ENCODE measurements around the gene ITM2B.

Gene ITM2B

GRCh38 chr13:48220592-48220980 is 12.4 kb upstream of the ITM2B start:
- TF ChIP-seq GATA2 (IDR thresholded peaks at IDR 0.05; ENCODE audit: low read depth, low read length) (no peak), GATA3 (IDR thresholded peaks at IDR 0.05; ENCODE audit: low read depth, low read length) (no peak)

DNA sequence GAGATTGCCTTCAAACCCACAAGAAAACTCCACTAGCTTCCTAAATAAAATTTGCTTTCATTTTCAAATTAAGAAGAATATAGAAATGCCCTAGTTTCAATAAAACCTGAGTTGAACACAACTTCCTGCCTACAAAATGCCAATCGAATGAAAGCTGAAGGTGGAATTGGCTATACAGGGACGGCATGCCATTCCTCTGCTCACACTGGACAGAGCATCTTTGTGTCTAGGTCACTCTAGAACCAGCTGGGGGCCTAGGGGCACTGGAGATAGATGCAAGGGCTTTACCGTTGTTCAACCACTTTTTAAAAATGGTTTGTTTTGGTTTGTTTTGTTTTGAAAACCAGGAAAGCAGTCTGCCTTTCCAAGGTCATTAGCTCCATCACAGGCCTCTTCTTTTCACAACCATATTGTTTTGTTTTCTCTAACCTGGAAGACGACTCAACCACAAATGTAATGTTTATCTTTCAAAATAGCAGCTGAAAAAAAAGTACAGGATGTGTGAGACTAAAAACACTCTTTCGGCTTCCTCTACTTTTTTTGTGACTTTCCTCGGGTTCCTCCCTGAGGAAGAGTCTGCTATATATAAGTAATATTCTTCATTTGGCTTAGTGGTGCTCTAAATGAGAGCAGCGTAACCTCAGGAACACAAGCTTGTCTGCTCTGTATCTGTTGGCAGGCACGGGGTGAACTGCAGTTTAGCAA is 11.9 kb upstream of the ITM2B start:
- TF ChIP-seq GATA3 (IDR thresholded peaks at IDR 0.05; ENCODE audit: low read depth, low read length) (no peak), GATA2 (IDR thresholded peaks at IDR 0.05; ENCODE audit: low read depth, low read length) (no peak)

- TF ChIP-seq GATA3 (IDR thresholded peaks at IDR 0.05; ENCODE audit: low read depth, low read length) (no peak), GATA2 (IDR thresholded peaks at IDR 0.05; ENCODE audit: low read depth, low read length) (no peak)
Measured at GRCh38 chr13:48221686-48222187, 11.3 kb upstream of the ITM2B start.

GRCh38 chr13:48222358-48223301 is 10.4 kb upstream of the ITM2B start:
- TF ChIP-seq GATA3 (IDR thresholded peaks at IDR 0.05; ENCODE audit: low read depth, low read length), result no peak
- TF ChIP-seq GATA2 (IDR thresholded peaks at IDR 0.05; ENCODE audit: low read depth, low read length), result no peak

DNA sequence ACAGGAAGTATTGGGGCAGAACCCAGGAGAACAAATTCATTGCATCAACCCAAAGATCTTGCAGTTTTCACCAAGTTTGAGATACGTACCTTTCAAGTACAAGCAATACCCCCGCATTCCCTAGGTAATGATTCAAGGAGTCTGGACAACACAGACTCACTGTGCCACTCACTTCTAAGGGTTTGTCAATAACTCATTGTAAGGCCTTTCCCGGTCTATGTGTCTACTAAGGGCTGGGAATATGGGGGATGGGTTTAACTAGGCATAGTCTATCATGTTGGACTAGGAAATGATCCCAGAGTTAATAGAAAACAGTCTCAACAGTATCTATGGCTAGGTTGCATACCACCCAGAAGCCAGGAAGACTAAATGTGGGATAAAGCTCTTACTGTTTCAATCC is 8.3 kb upstream of the ITM2B start:
- no peak for TF ChIP-seq GATA3 (IDR thresholded peaks at IDR 0.05; ENCODE audit: low read depth, low read length)
- no peak for TF ChIP-seq GATA2 (IDR thresholded peaks at IDR 0.05; ENCODE audit: low read depth, low read length)

DNA sequence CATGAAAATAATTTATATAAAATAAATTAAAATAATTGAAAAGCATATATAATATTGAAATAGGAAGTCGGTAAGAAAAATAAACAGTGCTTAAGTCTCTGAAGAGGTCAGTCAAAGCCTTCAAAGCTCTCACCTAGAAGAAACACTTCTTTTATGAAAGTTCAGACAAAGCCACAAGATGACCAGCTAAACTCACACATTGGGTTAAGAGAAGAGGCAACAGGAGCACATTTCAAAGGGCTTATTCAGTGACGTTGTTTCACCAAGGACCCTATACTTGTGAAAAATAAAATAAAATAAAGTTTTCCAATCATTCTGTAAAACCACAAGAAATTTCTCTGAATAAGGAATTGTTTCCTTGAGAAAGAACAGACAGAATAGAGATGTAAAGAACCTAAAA is 2.5 kb upstream of the ITM2B start:
- no peak for TF ChIP-seq GATA2 (IDR thresholded peaks at IDR 0.05; ENCODE audit: low read depth, low read length)
- no peak for TF ChIP-seq GATA3 (IDR thresholded peaks at IDR 0.05; ENCODE audit: low read depth, low read length)

DNA sequence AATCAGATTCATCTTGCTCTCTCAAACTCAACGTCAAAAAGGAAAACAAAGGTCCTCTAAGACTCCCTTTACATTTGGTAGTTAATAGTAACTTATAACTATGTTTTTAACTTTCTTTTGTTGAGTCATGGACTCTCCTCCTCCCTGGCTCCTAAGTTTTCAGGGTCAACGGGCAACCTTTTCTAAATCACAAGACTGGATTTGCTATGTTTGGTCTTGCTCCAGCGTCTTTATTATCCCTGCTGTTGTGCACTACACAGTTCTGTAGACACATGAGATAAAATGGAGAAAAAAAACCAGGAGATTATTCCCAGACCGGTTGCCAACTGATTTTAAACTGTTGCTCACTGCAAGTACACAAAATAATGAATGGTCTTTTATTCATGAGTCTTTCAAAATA is 1.9 kb upstream of the ITM2B start:
- TF ChIP-seq GATA2 (IDR thresholded peaks at IDR 0.05; ENCODE audit: low read depth, low read length), result no peak
- no peak for TF ChIP-seq GATA3 (IDR thresholded peaks at IDR 0.05; ENCODE audit: low read depth, low read length)

DNA sequence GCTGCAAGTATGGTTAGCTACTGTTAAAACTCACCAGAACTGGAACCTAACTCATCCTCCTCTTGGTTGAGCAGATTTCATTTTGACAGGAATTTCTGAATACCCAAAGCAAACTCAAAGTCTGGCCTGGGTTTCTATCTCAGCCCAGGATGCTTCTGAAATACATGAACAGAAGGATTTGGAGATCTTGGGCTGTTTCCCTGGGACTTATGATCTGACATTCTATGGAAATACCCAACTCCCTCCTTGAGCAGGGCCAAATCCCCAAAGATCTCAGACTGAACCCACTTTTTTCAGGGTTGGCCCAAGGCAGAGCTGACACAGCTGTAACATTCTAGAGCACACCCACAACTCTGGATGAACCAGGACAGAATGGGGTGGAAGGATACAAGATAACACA is 1.1 kb upstream of the ITM2B start:
- TF ChIP-seq GATA3 (IDR thresholded peaks at IDR 0.05; ENCODE audit: low read depth, low read length) (no peak), GATA2 (IDR thresholded peaks at IDR 0.05; ENCODE audit: low read depth, low read length) (no peak)

- TF ChIP-seq GATA2 (IDR thresholded peaks at IDR 0.05; ENCODE audit: low read depth, low read length) (no peak), GATA3 (IDR thresholded peaks at IDR 0.05; ENCODE audit: low read depth, low read length) (no peak)
Measured at GRCh38 chr13:48232420-48233045, 473 bp upstream of the ITM2B start.

- no peak for TF ChIP-seq GATA3 (IDR thresholded peaks at IDR 0.05; ENCODE audit: low read depth, low read length)
- TF ChIP-seq GATA2 (IDR thresholded peaks at IDR 0.05; ENCODE audit: low read depth, low read length), result no peak
Measured at GRCh38 chr13:48233889-48234488, 983 bp downstream of the ITM2B start.

DNA sequence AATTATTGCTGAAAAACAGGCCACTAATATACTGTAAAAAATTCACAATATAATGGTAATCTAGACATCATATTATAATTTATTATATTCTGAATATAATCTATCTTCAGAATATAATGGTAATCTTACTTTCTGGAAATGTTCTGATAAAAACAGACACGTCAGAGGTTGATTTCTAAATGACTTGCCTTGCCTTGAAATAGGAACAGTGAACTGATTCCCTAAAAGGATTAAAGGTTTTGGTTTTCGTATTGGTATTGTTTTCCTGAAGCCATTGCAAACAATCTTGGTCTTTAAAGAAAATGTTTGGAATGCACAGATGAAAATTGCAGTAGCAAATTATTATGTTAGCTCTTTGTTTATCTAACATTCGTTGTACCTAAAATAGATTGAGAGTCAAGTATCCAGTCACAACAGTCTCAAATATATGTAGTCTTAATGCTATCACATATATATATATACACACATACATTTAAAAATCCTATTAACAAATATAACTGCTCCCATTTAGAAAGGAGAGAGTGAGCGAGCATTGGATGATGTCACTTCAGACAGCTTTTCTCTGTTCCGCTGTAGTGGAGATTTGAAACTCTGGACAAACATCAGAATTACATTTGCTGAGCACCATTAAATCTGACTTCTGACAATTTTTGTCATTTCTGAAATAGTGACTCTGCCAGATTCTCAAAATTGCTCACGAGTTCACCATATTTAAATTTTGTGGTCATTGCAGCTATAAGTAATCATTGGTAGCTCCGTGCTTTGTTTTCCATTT is 1.7 kb downstream of the ITM2B start:
- TF ChIP-seq GATA2 (IDR thresholded peaks at IDR 0.05; ENCODE audit: low read depth, low read length), result no peak
- TF ChIP-seq GATA3 (IDR thresholded peaks at IDR 0.05; ENCODE audit: low read depth, low read length), result no peak

DNA sequence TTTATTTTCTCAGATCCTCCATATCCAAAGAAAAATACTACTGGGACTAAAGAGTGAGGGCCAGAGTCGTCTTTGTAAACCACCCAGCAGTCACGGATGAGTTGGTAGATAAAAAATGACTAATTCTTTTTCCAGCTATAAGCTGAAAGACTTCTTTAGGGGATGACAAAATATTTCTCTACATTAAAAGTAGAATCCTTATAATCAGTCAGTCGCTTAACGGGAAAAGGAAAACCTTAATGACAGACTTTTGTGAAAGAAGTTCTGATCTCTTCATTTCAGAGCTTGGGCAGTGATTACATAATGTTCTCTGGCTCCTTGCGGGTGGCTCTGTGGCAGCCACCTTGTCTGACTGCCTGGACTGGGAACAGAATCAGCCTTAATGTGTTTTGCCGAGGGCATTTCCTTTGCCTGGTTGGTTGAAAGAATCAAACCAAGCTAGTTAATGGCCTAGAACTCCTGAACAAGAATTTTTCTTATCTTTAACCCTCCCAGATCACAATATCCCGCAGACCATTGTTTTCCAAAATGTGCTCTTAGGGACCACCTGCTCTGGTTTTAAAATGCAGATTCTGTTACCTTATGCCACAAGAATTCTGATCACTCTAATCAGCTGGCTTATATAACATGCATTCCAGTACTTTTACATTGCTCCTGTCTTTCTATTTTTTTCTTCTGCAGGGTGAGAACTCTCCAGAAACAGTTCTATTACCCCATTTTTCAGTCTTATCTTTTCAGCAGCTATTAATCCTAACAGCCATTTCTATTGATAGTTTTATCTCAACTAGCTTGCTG is 2.5 kb downstream of the ITM2B start:
- TF ChIP-seq GATA3 (IDR thresholded peaks at IDR 0.05; ENCODE audit: low read depth, low read length) (no peak), GATA2 (IDR thresholded peaks at IDR 0.05; ENCODE audit: low read depth, low read length) (peak; percentile 64)
